Transverse colon (tissue), 4 donors: ENCODE data around the gene DISP3. TPM values are rescaled to one million over a fixed set of nuclear protein-coding genes. Genes with fewer than 3 reads are reported as not detected.

Experiments used
- DNase-seq: peaks from one replicate; pipeline ENCODE4 v3.0.0-alpha.2; 2019
- H3K27ac ChIP-seq, 4 donors: fragments of 200-600 bp; sonication (generic); 2 replicates each; pipeline ENCODE4 v1.5.1; 2016 to 2018; ENCODE audit warnings: inconsistent platforms in 4 of 4
- H3K27me3 ChIP-seq: fragments of 200-600 bp; sonication (generic); 2 replicates; pipeline ENCODE4 v1.5.1; 2017; ENCODE audit warnings: inconsistent platforms
- H3K36me3 ChIP-seq, 4 donors: fragments of 200-600 bp; sonication (generic); 2 replicates each; pipeline ENCODE4 v1.5.1; 2017 to 2019; ENCODE audit warnings: inconsistent platforms in 4 of 4
- H3K4me1 ChIP-seq, 4 donors: fragments of 200-600 bp; sonication (generic); 2 replicates each; pipeline ENCODE4 v1.5.1; 2017 to 2020; ENCODE audit warnings: inconsistent platforms in 4 of 4
- H3K4me3 ChIP-seq, 4 donors: fragments of 200-600 bp; sonication (generic); 1 replicate in 1 of 4; 2 replicates in 3 of 4; pipeline versions ENCODE4 v1.5.1 to v1.6.1; 2017 to 2019; ENCODE audit warnings: inconsistent platforms in 4 of 4
- H3K9me3 ChIP-seq, 2 donors: fragments of 200-600 bp; sonication (generic); 2 replicates each; pipeline ENCODE4 v1.5.1; 2017 to 2019; ENCODE audit warnings: inconsistent platforms in 2 of 2
- EP300 ChIP-seq: sonication (generic); formaldehyde crosslinking; IDR thresholded peaks from one replicate; pipeline ENCODE4 v1.6.1; 2017; ENCODE audit warnings: antibody characterized with exemption, low read depth
- POLR2A ChIP-seq: fragments of 450-650 bp; IDR thresholded peaks from one replicate; pipeline ENCODE4 v1.6.1; 2016; ENCODE audit warnings: antibody characterized with exemption, mild to moderate bottlenecking, moderate library complexity
- POLR2AphosphoS5 ChIP-seq, 3 donors: sonication (generic); formaldehyde crosslinking; IDR thresholded peaks; one replicate each; pipeline ENCODE4 v1.6.1; 2016; ENCODE audit warnings: antibody characterized with exemption in 3 of 3
- WGBS, 2 donors: methylation state at CpG; one replicate each; pipeline ENCODE4 v1.1.5; 2018; ENCODE audit warnings: low coverage in 1 of 2; 5-methylcytosine and 5-hydroxymethylcytosine counted together
- in situ Hi-C, 4 donors: fragments of 200-750 bp; cut with MboI; loops; one replicate each; pipeline versions ENCODE4 v1.15.0 to v1.15.1; 2017; ENCODE audit warnings: low sequenced_read_pairs in 3 of 4, low pct_ligation_motif_present in 1 of 4, low pct_unique_long_range_greater_than_20kb in 1 of 4
- intact Hi-C: fragments of 100-400 bp; cut with DNase I; formaldehyde crosslinking; loops from one replicate; pipeline ENCODE4 v1.15.1; 2023; ENCODE audit warnings: low total_unique reads
- total RNA-seq, 4 donors: library from RNA; depleted of rRNA; stranded (reverse); fragments of >200 nt; gene quantifications; one replicate each; pipeline ENCODE4 v1.1.0, GENCODE V29; 2016
- TF ChIP-seq, protein P1 (sequence below), 5 experiments: fragments of 200-600 bp in 3 of 5; fragments of 450-650 bp in 2 of 5; sonication (generic) in 3 of 5; IDR thresholded peaks; 1 replicate in 2 of 5; 2 replicates in 3 of 5; pipeline ENCODE4 v1.5.1; 2016 to 2017; ENCODE audit warnings: antibody characterized with exemption in 5 of 5, inconsistent platforms in 3 of 5, mild to moderate bottlenecking in 2 of 5, moderate library complexity in 1 of 5

DISP3 gene
- total RNA-seq, 4 donors from 2014 or later = under 0.01 to 2.6 (median 0.16) TPM; not detected in 1

GRCh38 chr1:11475748-11476147 lies 3.2 kb upstream of the DISP3 start:
- Histone ChIP-seq H3K27ac (no peak overlapping the region), H3K4me1 (peaks cover 0 to 18% (median 15%) of the 10 kb centered on the region in 4 donors), H3K4me3 (no peak overlapping the region), H3K9me3 (no peaks in the 10 kb centered on the region), H3K27me3 (peaks cover 55% of the 10 kb centered on the region), H3K36me3 (no peaks in the 10 kb centered on the region)
- in situ Hi-C loops (no loop called here), intact Hi-C loops (no loop called here)
- no peak for DNase-seq
- TF ChIP-seq POLR2AphosphoS5 (IDR thresholded peaks at IDR 0.05) = no peak
- WGBS, 2 donors = 63 to 76% methylated on average over 3 to 4 of the region's 4 CpGs

GRCh38 chr1:11479375-11479979 lies 522 bp downstream of the DISP3 start:
- Histone ChIP-seq H3K9me3 (no peaks in the 10 kb centered on the region), H3K4me3 (peak overlapping the region; percentile 16 to 53 (median 40)), H3K27ac (no peak overlapping the region), H3K36me3 (no peaks in the 10 kb centered on the region), H3K4me1 (peaks cover 0 to 18% (median 15%) of the 10 kb centered on the region in 4 donors), H3K27me3 (peaks cover 77% of the 10 kb centered on the region)
- TF ChIP-seq EP300 = no peak
- TF ChIP-seq, protein P1, sequence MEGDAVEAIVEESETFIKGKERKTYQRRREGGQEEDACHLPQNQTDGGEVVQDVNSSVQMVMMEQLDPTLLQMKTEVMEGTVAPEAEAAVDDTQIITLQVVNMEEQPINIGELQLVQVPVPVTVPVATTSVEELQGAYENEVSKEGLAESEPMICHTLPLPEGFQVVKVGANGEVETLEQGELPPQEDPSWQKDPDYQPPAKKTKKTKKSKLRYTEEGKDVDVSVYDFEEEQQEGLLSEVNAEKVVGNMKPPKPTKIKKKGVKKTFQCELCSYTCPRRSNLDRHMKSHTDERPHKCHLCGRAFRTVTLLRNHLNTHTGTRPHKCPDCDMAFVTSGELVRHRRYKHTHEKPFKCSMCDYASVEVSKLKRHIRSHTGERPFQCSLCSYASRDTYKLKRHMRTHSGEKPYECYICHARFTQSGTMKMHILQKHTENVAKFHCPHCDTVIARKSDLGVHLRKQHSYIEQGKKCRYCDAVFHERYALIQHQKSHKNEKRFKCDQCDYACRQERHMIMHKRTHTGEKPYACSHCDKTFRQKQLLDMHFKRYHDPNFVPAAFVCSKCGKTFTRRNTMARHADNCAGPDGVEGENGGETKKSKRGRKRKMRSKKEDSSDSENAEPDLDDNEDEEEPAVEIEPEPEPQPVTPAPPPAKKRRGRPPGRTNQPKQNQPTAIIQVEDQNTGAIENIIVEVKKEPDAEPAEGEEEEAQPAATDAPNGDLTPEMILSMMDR (IDR thresholded peaks at IDR 0.05) = no peak
- TF ChIP-seq POLR2A = no peak
- no peak for TF ChIP-seq POLR2AphosphoS5 (IDR thresholded peaks at IDR 0.05)
- intact Hi-C loops = no loop called here
- DNase-seq = no peak
- in situ Hi-C loops = no loop called here
- WGBS, 2 donors = 8% methylated on average over 40 of the region's 52 CpGs; no CpG with 5 or more reads in 1 of the 2 donors

DNA sequence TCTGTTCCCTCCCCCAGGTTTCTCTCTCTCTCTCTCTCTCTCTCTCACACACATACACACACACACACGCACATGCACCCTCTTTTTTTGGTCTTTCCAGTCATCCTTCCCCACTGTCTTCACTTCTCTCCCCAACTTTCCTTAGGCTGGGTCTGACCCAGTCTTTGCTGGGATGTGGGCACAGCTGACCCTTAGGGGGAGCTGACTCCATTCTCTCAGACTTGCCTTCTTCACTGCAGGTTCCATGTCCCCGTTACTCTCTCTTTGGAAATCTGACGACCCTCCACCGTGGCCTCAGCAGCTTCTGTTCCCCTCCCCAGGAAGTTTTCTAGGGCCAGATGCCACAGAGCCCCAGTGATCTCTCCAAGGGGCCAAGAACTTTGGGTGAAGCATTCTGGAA lies 2.1 kb downstream of the DISP3 start:
- WGBS, 2 donors = 52 to 75% methylated on average over 1 to 4 of the region's 4 CpGs
- intact Hi-C loops = no loop called here
- in situ Hi-C loops = no loop called here

GRCh38 chr1:11482198-11482597 lies 3.2 kb downstream of the DISP3 start:
- no peaks in the 10 kb centered on the region for H3K36me3 ChIP-seq
- in situ Hi-C loops = no loop called here
- no peak overlapping the region for H3K4me3 ChIP-seq
- no peak overlapping the region for H3K27ac ChIP-seq
- DNase-seq = no peak
- H3K4me1 ChIP-seq = peaks cover 0 to 18% (median 15%) of the 10 kb centered on the region in 4 donors
- no peaks in the 10 kb centered on the region for H3K9me3 ChIP-seq
- TF ChIP-seq EP300 (no peak), POLR2AphosphoS5 (IDR thresholded peaks at IDR 0.05) (no peak), POLR2A (no peak)
- TF ChIP-seq, protein P1 (IDR thresholded peaks at IDR 0.05) = no peak
- intact Hi-C loops = no loop called here
- H3K27me3 ChIP-seq = peaks cover 62% of the 10 kb centered on the region

More for the DNA sequence above, 2.1 kb downstream of the DISP3 start:
- no peak for DNase-seq
- peaks cover 69% of the 10 kb centered on the region for H3K27me3 ChIP-seq
- no peaks in the 10 kb centered on the region for H3K9me3 ChIP-seq
- no peaks in the 10 kb centered on the region for H3K36me3 ChIP-seq
- H3K4me1 ChIP-seq = peaks cover 0 to 18% (median 15%) of the 10 kb centered on the region in 4 donors
- TF ChIP-seq EP300 = no peak
- TF ChIP-seq, protein P1 (IDR thresholded peaks at IDR 0.05) = no peak
- TF ChIP-seq POLR2AphosphoS5 (IDR thresholded peaks at IDR 0.05) = no peak
- no peak for TF ChIP-seq POLR2A
- H3K27ac ChIP-seq = no peak overlapping the region
- no peak overlapping the region for H3K4me3 ChIP-seq
